Nephron progenitor cell (in vitro differentiated cells): Measurements from ENCODE around the gene ITLN1.
"Not testable (repeated sequence)": the region's sequence is repeated elsewhere in the genome, so short reads cannot be mapped to it uniquely, and the experiment has no call there.

Source experiments
- DNase-seq: peaks from one replicate; pipeline ENCODE4 v3.0.0; 2021
- H3K27ac Mint-ChIP-seq: 2 replicates; pipeline ENCODE4 v1.8.0; 2021; ENCODE audit warnings: mild to moderate bottlenecking, moderate library complexity, mixed read lengths
- H3K27me3 Mint-ChIP-seq: 2 replicates; pipeline ENCODE4 v1.8.0; 2021; ENCODE audit warnings: mild to moderate bottlenecking, low read depth, mixed read lengths; ENCODE audit not compliant: poor library complexity
- H3K36me3 Mint-ChIP-seq: 2 replicates; pipeline ENCODE4 v1.8.0; 2021; ENCODE audit warnings: low read depth, mixed read lengths
- H3K4me1 Mint-ChIP-seq: 2 replicates; pipeline ENCODE4 v1.8.0; 2021; ENCODE audit warnings: mixed read lengths
- H3K4me3 Mint-ChIP-seq: 2 replicates; pipeline ENCODE4 v1.8.0; 2021; ENCODE audit warnings: mild to moderate bottlenecking, moderate library complexity, mixed read lengths
- H3K9me3 Mint-ChIP-seq: 2 replicates; pipeline ENCODE4 v1.8.0; 2021; ENCODE audit warnings: mild to moderate bottlenecking, moderate library complexity, mixed read lengths
- CTCF ChIP-seq: fragments of 200-600 bp; sonication (generic); IDR thresholded peaks from 2 replicates; pipeline ENCODE4 v1.5.0; 2021; ENCODE audit warnings: antibody characterized with exemption

Gene ITLN1

GRCh38 chr1:160876311-160876710, 8.7 kb downstream of the ITLN1 start:
- TF ChIP-seq CTCF = no peak
- H3K4me3 Mint-ChIP-seq = no peak overlapping the region
- H3K36me3 Mint-ChIP-seq = no peaks in the 10 kb centered on the region

GRCh38 chr1:160875591-160875990, 9.4 kb downstream of the ITLN1 start:
- not testable (repeated sequence) for H3K36me3 Mint-ChIP-seq
- H3K27me3 Mint-ChIP-seq = peaks cover 23% of the 10 kb centered on the region

More at GRCh38 chr1:160876311-160876710, 8.7 kb downstream of the ITLN1 start:
- no peak for DNase-seq
- peaks cover 25% of the 10 kb centered on the region for H3K27me3 Mint-ChIP-seq
- no peak overlapping the region for H3K27ac Mint-ChIP-seq
- no peaks in the 10 kb centered on the region for H3K4me1 Mint-ChIP-seq
- no peaks in the 10 kb centered on the region for H3K9me3 Mint-ChIP-seq

GRCh38 chr1:160874935-160875334, 10.0 kb downstream of the ITLN1 start:
- Mint-ChIP-seq H3K9me3 (no peaks in the 10 kb centered on the region), H3K4me1 (no peaks in the 10 kb centered on the region), H3K27ac (no peak overlapping the region), H3K36me3 (no peaks in the 10 kb centered on the region), H3K27me3 (peaks cover 23% of the 10 kb centered on the region), H3K4me3 (no peak overlapping the region)
- no peak for DNase-seq
- TF ChIP-seq CTCF = no peak

More at GRCh38 chr1:160875591-160875990, 9.4 kb downstream of the ITLN1 start:
- H3K27ac Mint-ChIP-seq, H3K4me3 Mint-ChIP-seq, H3K4me1 Mint-ChIP-seq, H3K9me3 Mint-ChIP-seq, DNase-seq: not testable (repeated sequence)

- Mint-ChIP-seq H3K36me3 (no peaks in the 10 kb centered on the region), H3K9me3 (no peaks in the 10 kb centered on the region), H3K4me3 (no peak overlapping the region), H3K27ac (no peak overlapping the region), H3K4me1 (peaks cover 5% of the 10 kb centered on the region), H3K27me3 (peaks cover 3% of the 10 kb centered on the region)
- no peak for DNase-seq
- no peak for TF ChIP-seq CTCF
Observed at GRCh38 chr1:160868141-160868540, 16.8 kb downstream of the ITLN1 start.

GRCh38 chr1:160867651-160868050, 17.3 kb downstream of the ITLN1 start:
- not testable (repeated sequence) for H3K4me1 Mint-ChIP-seq, H3K36me3 Mint-ChIP-seq, H3K27me3 Mint-ChIP-seq, H3K9me3 Mint-ChIP-seq, DNase-seq, H3K4me3 Mint-ChIP-seq
- peak overlapping the region; percentile 65 for H3K27ac Mint-ChIP-seq

GRCh38 chr1:160866695-160867260, 18.2 kb downstream of the ITLN1 start:
- H3K36me3 Mint-ChIP-seq = no peaks in the 10 kb centered on the region
- no peak for TF ChIP-seq CTCF
- no peak overlapping the region for H3K4me3 Mint-ChIP-seq
- H3K9me3 Mint-ChIP-seq = no peaks in the 10 kb centered on the region
- peaks cover 2% of the 10 kb centered on the region for H3K27me3 Mint-ChIP-seq
- peaks cover 19% of the 10 kb centered on the region for H3K4me1 Mint-ChIP-seq
- no peak overlapping the region for H3K27ac Mint-ChIP-seq
- no peak for DNase-seq

- no peak for DNase-seq
- no peaks in the 10 kb centered on the region for H3K36me3 Mint-ChIP-seq
- no peak overlapping the region for H3K4me3 Mint-ChIP-seq
- peaks cover 22% of the 10 kb centered on the region for H3K4me1 Mint-ChIP-seq
- peaks cover 2% of the 10 kb centered on the region for H3K27me3 Mint-ChIP-seq
- no peak for TF ChIP-seq CTCF
- no peak overlapping the region for H3K27ac Mint-ChIP-seq
- no peaks in the 10 kb centered on the region for H3K9me3 Mint-ChIP-seq
Observed at GRCh38 chr1:160866001-160866694, 18.8 kb downstream of the ITLN1 start.
